IMR-90 (cell line): ENCODE results near the gene NCLN. TPM values are rescaled to one million over a fixed set of nuclear protein-coding genes. Genes with fewer than 3 reads are reported as not detected.

Source experiments
- ATAC-seq: fragments of 200-7000 bp; cut with Tn5 transposase; 2 replicates; pipeline ENCODE4 v1.9.1; 2020; ENCODE audit warnings: low read depth, mild to moderate bottlenecking, moderate library complexity
- Bru-seq: library from RNA; stranded (reverse); fragments of 400-500 nt; gene quantifications from one replicate; lab custom pipeline; 2021; lab: Mats Ljungman, UMichigan
- BruChase-seq, 2 experiments: library from RNA; stranded (reverse); fragments of 400-500 nt; gene quantifications; one replicate each; lab custom pipeline; 2021; lab: Mats Ljungman, UMichigan
- BruUV-seq: library from RNA; stranded (reverse); fragments of 400-500 nt; replicated peaks from 2 replicates; lab custom pipeline; 2021; lab: Mats Ljungman, UMichigan
- CTCF ChIA-PET: fragments of 300-600 bp; formaldehyde crosslinking; extraction: SDS; loops from one replicate; lab custom pipeline; 2021; ENCODE audit warnings: antibody characterized with exemption; lab: Yijun Ruan, JAX
- POLR2A ChIA-PET: fragments of 300-600 bp; sonication (Branson Sonifier 250); formaldehyde crosslinking; loops from one replicate; lab custom pipeline; 2022; ENCODE audit warnings: antibody characterized with exemption; ENCODE audit not compliant: unreplicated experiment; lab: Charles Lee
- DNase-seq: peaks from one replicate; pipeline ENCODE4 v3.0.0; 2013
- H2AFZ ChIP-seq: replicated peaks from 2 replicates; pipeline ENCODE3; 2013; ENCODE audit warnings: low read length, mild to moderate bottlenecking; ENCODE audit not compliant: poor library complexity
- H2AK5ac ChIP-seq: 2 replicates; pipeline ENCODE4 v1.6.1; 2013; ENCODE audit warnings: low read depth, low read length, inconsistent platforms
- H2AK9ac ChIP-seq: replicated peaks from 2 replicates; pipeline ENCODE3; 2013; ENCODE audit warnings: mild to moderate bottlenecking, low read depth, low read length, moderate library complexity; ENCODE audit not compliant: poor library complexity
- H2BK120ac ChIP-seq: 2 replicates; pipeline ENCODE4 v1.6.1; 2013; ENCODE audit warnings: low read depth, low read length, inconsistent platforms
- H2BK15ac ChIP-seq: 3 replicates; pipeline ENCODE4 v1.6.1; 2013; ENCODE audit warnings: low read depth, low read length, inconsistent platforms
- H2BK20ac ChIP-seq: 2 replicates; pipeline ENCODE4 v1.6.1; 2013; ENCODE audit warnings: low read depth, mild to moderate bottlenecking, inconsistent platforms, low read length, moderate library complexity
- H2BK5ac ChIP-seq: 2 replicates; pipeline ENCODE4 v1.6.1; 2013; ENCODE audit warnings: mild to moderate bottlenecking, low read depth, low read length, inconsistent platforms; ENCODE audit not compliant: poor library complexity, severe bottlenecking
- H3K14ac ChIP-seq: replicated peaks from 2 replicates; pipeline ENCODE4 v1.6.1; 2013; ENCODE audit warnings: low read depth, low read length, inconsistent platforms
- H3K18ac ChIP-seq: 2 replicates; pipeline ENCODE4 v1.6.1; 2013; ENCODE audit warnings: low read depth, low read length, control low read depth
- H3K23ac ChIP-seq: 2 replicates; pipeline ENCODE4 v1.6.1; 2013; ENCODE audit warnings: low read depth, low read length, inconsistent platforms
- H3K27ac ChIP-seq: 2 replicates; pipeline ENCODE4 v1.5.1; 2013; ENCODE audit warnings: mild to moderate bottlenecking, control low read depth, low read length; ENCODE audit not compliant: insufficient read depth
- H3K27me3 ChIP-seq: 2 replicates; pipeline ENCODE4 v1.6.1; 2013; ENCODE audit warnings: low read length; ENCODE audit not compliant: control insufficient read depth, insufficient read depth
- H3K36me3 ChIP-seq: 2 replicates; pipeline ENCODE4 v1.6.1; 2013; ENCODE audit warnings: low read length, mixed read lengths; ENCODE audit not compliant: control insufficient read depth, insufficient read depth
- H3K4ac ChIP-seq: 2 replicates; pipeline ENCODE4 v1.6.1; 2013; ENCODE audit warnings: low read depth, low read length, inconsistent platforms
- H3K4me1 ChIP-seq: 2 replicates; pipeline ENCODE4 v1.6.1; 2013; ENCODE audit warnings: low read length, mixed read lengths; ENCODE audit not compliant: control insufficient read depth, insufficient read depth
- H3K4me2 ChIP-seq: 2 replicates; pipeline ENCODE4 v1.6.1; 2013; ENCODE audit warnings: low read depth, mild to moderate bottlenecking, control low read depth, low read length, moderate library complexity
- H3K4me3 ChIP-seq: 2 replicates; pipeline ENCODE4 v1.5.1; 2013; ENCODE audit warnings: low read depth, mild to moderate bottlenecking, control low read depth, low read length, moderate library complexity; ENCODE audit not compliant: insufficient read depth
- H3K56ac ChIP-seq: 2 replicates; pipeline ENCODE4 v1.6.1; 2013; ENCODE audit warnings: low read length, inconsistent platforms; ENCODE audit not compliant: insufficient read depth; ENCODE audit errors: extremely low read depth
- H3K79me1 ChIP-seq, 2 experiments: 2 replicates each; pipeline ENCODE4 v1.6.1; 2013; ENCODE audit warnings: low read length in 2 of 2, inconsistent platforms in 1 of 2, low read depth in 1 of 2
- H3K9ac ChIP-seq: 2 replicates; pipeline ENCODE4 v1.6.1; 2013; ENCODE audit warnings: low read depth, low read length, control low read depth
- H3K9me1 ChIP-seq: 2 replicates; pipeline ENCODE4 v1.6.1; 2013; ENCODE audit warnings: low read length, inconsistent platforms; ENCODE audit not compliant: insufficient read depth
- H3K9me3 ChIP-seq: 2 replicates; pipeline ENCODE4 v1.6.1; 2013; ENCODE audit warnings: low read length; ENCODE audit not compliant: control insufficient read depth, insufficient read depth
- H4K20me1 ChIP-seq: 2 replicates; pipeline ENCODE4 v1.6.1; 2013; ENCODE audit warnings: low read length, inconsistent platforms; ENCODE audit not compliant: insufficient read depth
- H4K5ac ChIP-seq: 2 replicates; pipeline ENCODE4 v1.6.1; 2013; ENCODE audit warnings: mild to moderate bottlenecking, low read depth, low read length, control low read depth
- H4K8ac ChIP-seq, 2 experiments: 2 replicates each; pipeline ENCODE4 v1.6.1; 2013; ENCODE audit warnings: low read depth in 2 of 2, low read length in 2 of 2, control low read depth in 1 of 2, inconsistent platforms in 1 of 2
- H4K91ac ChIP-seq: 2 replicates; pipeline ENCODE4 v1.6.1; 2013; ENCODE audit warnings: low read depth, low read length, inconsistent platforms; ENCODE audit not compliant: insufficient read depth
- BHLHE40 ChIP-seq: fragments of 150-350 bp; IDR thresholded peaks from 2 replicates; pipeline ENCODE4 v1.6.1; 2016; ENCODE audit warnings: mild to moderate bottlenecking, low read depth, low read length
- FOS ChIP-seq: fragments of 150-350 bp; IDR thresholded peaks from 2 replicates; pipeline ENCODE4 v1.6.1; 2016; ENCODE audit warnings: low read depth, low read length
- MAFK ChIP-seq: IDR thresholded peaks from 2 replicates; pipeline ENCODE4 v1.6.1; 2012; ENCODE audit warnings: low read depth, low read length, improper control_type of control experiment
- MAZ ChIP-seq: IDR thresholded peaks from 2 replicates; pipeline ENCODE4 v1.6.1; 2012; ENCODE audit warnings: low read depth, mild to moderate bottlenecking, low read length, improper control_type of control experiment, moderate library complexity, borderline replicate concordance
- MXI1 ChIP-seq: IDR thresholded peaks from 2 replicates; pipeline ENCODE4 v1.6.1; 2012; ENCODE audit warnings: low read depth, mild to moderate bottlenecking, low read length, moderate library complexity, borderline replicate concordance
- RCOR1 ChIP-seq: IDR thresholded peaks from 2 replicates; pipeline ENCODE4 v1.6.1; 2012; ENCODE audit warnings: mild to moderate bottlenecking, low read length, improper control_type of control experiment; ENCODE audit not compliant: insufficient replicate concordance
- WGBS, 2 experiments: methylation state at CpG; one replicate each; pipeline versions ENCODE4 v1.1.5 to v1.1.7; 2013; ENCODE audit warnings: missing lambda C conversion rate in 2 of 2; ENCODE audit not compliant: insufficient read length in 1 of 2; ENCODE audit errors: extremely low coverage in 2 of 2; 5-methylcytosine and 5-hydroxymethylcytosine counted together
- dilution Hi-C: fragments of 300-500 bp; cut with HindIII; formaldehyde crosslinking; loops from one replicate; pipeline ENCODE4 v1.14.3; 2018; ENCODE audit warnings: low sequenced_read_pairs; ENCODE audit not compliant: unreplicated experiment
- in situ Hi-C: fragments of 300-500 bp; cut with MboI; formaldehyde crosslinking; loops from 3 replicates; pipeline ENCODE4 v1.14.3; 2019; ENCODE audit warnings: low sequenced_read_pairs, inconsistent platforms, mixed read lengths
- intact Hi-C: fragments of 100-400 bp; cut with micrococcal nuclease; formaldehyde crosslinking; loops from 2 replicates; pipeline ENCODE4 v1.10.0; 2022
- long read RNA-seq: library from polyadenylated mRNA; unstranded; transcript quantifications from one replicate; pipeline ENCODE4 v2.0.0, GENCODE V29; 2021; ENCODE audit not compliant: unreplicated experiment
- polyA plus RNA-seq, 3 experiments: library from polyadenylated mRNA; depleted of rRNA; stranded (reverse); fragments of >200 nt; gene quantifications; 2 replicates each; pipeline ENCODE4 v1.2.3, GENCODE V29; 2012; ENCODE audit warnings: low replicate concordance in 1 of 3
- total RNA-seq: library from RNA; depleted of rRNA; stranded (reverse); fragments of >200 nt; gene quantifications from 2 replicates; pipeline ENCODE4 v1.2.3, GENCODE V29; 2012; rRNA removed
- TF ChIP-seq, protein P1 (sequence below): fragments of 150-350 bp; IDR thresholded peaks from 2 replicates; pipeline ENCODE4 v1.6.1; 2017; ENCODE audit warnings: mild to moderate bottlenecking, antibody characterized with exemption, low read length, low read depth
- TF ChIP-seq, protein P2 (sequence below): fragments of 150-350 bp; IDR thresholded peaks from 2 replicates; pipeline ENCODE4 v1.6.1; 2016; ENCODE audit warnings: low read depth, mild to moderate bottlenecking, low read length, moderate library complexity, borderline replicate concordance

The NCLN gene, protein sequence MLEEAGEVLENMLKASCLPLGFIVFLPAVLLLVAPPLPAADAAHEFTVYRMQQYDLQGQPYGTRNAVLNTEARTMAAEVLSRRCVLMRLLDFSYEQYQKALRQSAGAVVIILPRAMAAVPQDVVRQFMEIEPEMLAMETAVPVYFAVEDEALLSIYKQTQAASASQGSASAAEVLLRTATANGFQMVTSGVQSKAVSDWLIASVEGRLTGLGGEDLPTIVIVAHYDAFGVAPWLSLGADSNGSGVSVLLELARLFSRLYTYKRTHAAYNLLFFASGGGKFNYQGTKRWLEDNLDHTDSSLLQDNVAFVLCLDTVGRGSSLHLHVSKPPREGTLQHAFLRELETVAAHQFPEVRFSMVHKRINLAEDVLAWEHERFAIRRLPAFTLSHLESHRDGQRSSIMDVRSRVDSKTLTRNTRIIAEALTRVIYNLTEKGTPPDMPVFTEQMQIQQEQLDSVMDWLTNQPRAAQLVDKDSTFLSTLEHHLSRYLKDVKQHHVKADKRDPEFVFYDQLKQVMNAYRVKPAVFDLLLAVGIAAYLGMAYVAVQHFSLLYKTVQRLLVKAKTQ
- total RNA-seq = 32.8 and 35.6 TPM in 2 replicates
- polyA plus RNA-seq (2012; rRNA removed) = 90.8 and 95.4 TPM in 2 replicates
- 81.8 and 106 TPM in 2 replicates for polyA plus RNA-seq (2012; cell fraction: cytosol; rRNA removed)
- polyA plus RNA-seq (2012; cell fraction: nucleus; rRNA removed; ENCODE audit: low replicate concordance) = 68.5 and 190 TPM in 2 replicates
- percentile 56 among the genes with signal in this experiment for Bru-seq, nascent RNA
- percentile 72 among the genes with signal in this experiment for BruChase-seq, experiment 1, labeled RNA remaining after a 6-hour chase
- percentile 62 among the genes with signal in this experiment for BruChase-seq, experiment 2, labeled RNA remaining after a 2-hour chase
- long read RNA-seq, full-length matches to known transcripts = 26 of 82 reads
- long read RNA-seq, partial matches to known transcripts = 6 of 82 reads
- long read RNA-seq, other reads (novel, unspliced or antisense) = 50 of 82 reads

DNA sequence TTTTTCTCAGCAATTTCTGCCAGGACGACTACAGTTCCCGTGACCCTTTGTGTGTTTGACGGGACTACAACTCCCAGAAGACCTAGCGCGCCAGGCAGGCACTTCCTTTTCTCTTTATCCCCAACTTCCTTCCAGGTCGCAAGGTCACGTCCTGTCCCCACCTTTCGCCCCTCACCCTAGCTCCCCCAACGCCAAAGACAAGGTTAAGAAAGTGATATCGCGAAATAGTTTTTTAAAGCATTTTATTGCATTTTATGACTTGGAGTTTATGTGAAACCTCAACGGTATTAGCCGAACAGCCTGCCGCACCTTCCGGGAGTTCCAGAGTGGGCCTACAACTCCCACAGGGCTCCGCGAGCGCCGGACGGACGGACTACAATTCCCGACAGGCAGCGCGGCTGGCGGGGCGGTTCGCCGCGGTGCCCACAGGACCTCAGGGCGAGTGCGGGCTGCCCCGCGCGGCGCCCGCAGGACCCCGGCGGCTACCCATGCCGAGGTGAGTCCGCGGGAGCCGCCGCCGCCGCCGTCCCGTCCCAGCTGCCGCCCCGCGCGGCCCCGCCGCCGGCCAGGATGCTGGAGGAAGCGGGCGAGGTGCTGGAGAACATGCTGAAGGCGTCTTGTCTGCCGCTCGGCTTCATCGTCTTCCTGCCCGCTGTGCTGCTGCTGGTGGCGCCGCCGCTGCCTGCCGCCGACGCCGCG lies at the start of gene NCLN:
TSS of gene NCLN (plus strand) at position 470 of the 699 bp plus-strand sequence. CDS start at position 571, 101 bp downstream.
- H2AK5ac ChIP-seq = peak within 1 kb of the TSS; percentile 73

More for the DNA sequence above, at the start of gene NCLN:
- H2AFZ ChIP-seq = peak within 1 kb of the TSS; percentile 94
- H3K4me3 ChIP-seq = peak within 1 kb of the TSS; percentile 94
- intact Hi-C loops = no loop called here
- peak within 1 kb of the TSS; percentile 96 for H3K14ac ChIP-seq
- H2AK9ac ChIP-seq = peak within 1 kb of the TSS; percentile 97
- peak within 1 kb of the TSS; percentile 85; the same call in 1 of the 2 replicates for H2BK20ac ChIP-seq
- CTCF ChIA-PET = no interaction called here
- peak within 1 kb of the TSS; percentile 93; the same call in 1 of the 3 replicates for H2BK15ac ChIP-seq
- peaks cover 5% of the 10 kb centered on the region; the same call in 1 of the 2 replicates for H3K36me3 ChIP-seq
- TF ChIP-seq, protein P1, sequence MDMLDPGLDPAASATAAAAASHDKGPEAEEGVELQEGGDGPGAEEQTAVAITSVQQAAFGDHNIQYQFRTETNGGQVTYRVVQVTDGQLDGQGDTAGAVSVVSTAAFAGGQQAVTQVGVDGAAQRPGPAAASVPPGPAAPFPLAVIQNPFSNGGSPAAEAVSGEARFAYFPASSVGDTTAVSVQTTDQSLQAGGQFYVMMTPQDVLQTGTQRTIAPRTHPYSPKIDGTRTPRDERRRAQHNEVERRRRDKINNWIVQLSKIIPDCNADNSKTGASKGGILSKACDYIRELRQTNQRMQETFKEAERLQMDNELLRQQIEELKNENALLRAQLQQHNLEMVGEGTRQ = peak; percentile 73; the same call in 1 of the 2 replicates
- TF ChIP-seq FOS = no peak
- peak; percentile 24; the same call in 1 of the 2 replicates for TF ChIP-seq MAZ
- peak; percentile 62; the same call in 1 of the 2 replicates for TF ChIP-seq MAFK
- TF ChIP-seq BHLHE40 = peak; percentile 3; the same call in 1 of the 2 replicates
- peak; percentile 72 for TF ChIP-seq MXI1
- TF ChIP-seq RCOR1 = no peak
- TF ChIP-seq, protein P2, sequence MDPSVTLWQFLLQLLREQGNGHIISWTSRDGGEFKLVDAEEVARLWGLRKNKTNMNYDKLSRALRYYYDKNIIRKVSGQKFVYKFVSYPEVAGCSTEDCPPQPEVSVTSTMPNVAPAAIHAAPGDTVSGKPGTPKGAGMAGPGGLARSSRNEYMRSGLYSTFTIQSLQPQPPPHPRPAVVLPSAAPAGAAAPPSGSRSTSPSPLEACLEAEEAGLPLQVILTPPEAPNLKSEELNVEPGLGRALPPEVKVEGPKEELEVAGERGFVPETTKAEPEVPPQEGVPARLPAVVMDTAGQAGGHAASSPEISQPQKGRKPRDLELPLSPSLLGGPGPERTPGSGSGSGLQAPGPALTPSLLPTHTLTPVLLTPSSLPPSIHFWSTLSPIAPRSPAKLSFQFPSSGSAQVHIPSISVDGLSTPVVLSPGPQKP = no peak
- BruUV-seq = no TSS peak
- peak within 1 kb of the TSS; percentile 97 for H3K4me2 ChIP-seq
- peak within 1 kb of the TSS; percentile 93 for H3K18ac ChIP-seq
- H3K9me1 ChIP-seq = peaks cover 3% of the 10 kb centered on the region; the same call in 1 of the 2 replicates
- peak within 1 kb of the TSS; percentile 93 for H3K27ac ChIP-seq
- dilution Hi-C loops = no loop called here
- peaks cover 5 to 45% of the 10 kb centered on the region in 2 experiments; a peak in 2 of 4 replicates for H3K79me1 ChIP-seq
- POLR2A ChIA-PET = no interaction called here
- 0% methylated on average over 37 of the region's 69 CpGs; no CpG with 5 or more reads in 1 of the 2 experiments for WGBS, 2 experiments
- H2BK120ac ChIP-seq = peak within 1 kb of the TSS; percentile 95
- H4K91ac ChIP-seq = peak within 1 kb of the TSS; percentile 95
- no peaks in the 10 kb centered on the region for H3K27me3 ChIP-seq
- H4K20me1 ChIP-seq = peaks cover 37% of the 10 kb centered on the region
- DNase-seq = peak; percentile 91
- in situ Hi-C loops = no loop called here
- H3K9ac ChIP-seq = peak within 1 kb of the TSS; percentile 82
- H4K5ac ChIP-seq = peak within 1 kb of the TSS; percentile 93
- ATAC-seq = peak; percentile 95
- peak within 1 kb of the TSS; percentile 91 to 99 for H4K8ac ChIP-seq
- H3K56ac ChIP-seq = peak within 1 kb of the TSS; percentile 95
- H3K4ac ChIP-seq = peak within 1 kb of the TSS; percentile 93
- peak within 1 kb of the TSS; percentile 90; the same call in 1 of the 2 replicates for H3K23ac ChIP-seq
- H3K4me1 ChIP-seq = peaks cover 9% of the 10 kb centered on the region
- H2BK5ac ChIP-seq = peak within 1 kb of the TSS; percentile 94
- H3K9me3 ChIP-seq = no peaks in the 10 kb centered on the region
